ENCODE data around the gene RNF113B. TPM values are rescaled to one million over a fixed set of nuclear protein-coding genes. Genes with fewer than 3 reads are reported as not detected.
A peak's percentile ranks its signal among the peaks of the same experiment; 100 is the strongest.

Gene RNF113B
- total and polyA plus RNA-seq, 4 donors: not detected

DNA sequence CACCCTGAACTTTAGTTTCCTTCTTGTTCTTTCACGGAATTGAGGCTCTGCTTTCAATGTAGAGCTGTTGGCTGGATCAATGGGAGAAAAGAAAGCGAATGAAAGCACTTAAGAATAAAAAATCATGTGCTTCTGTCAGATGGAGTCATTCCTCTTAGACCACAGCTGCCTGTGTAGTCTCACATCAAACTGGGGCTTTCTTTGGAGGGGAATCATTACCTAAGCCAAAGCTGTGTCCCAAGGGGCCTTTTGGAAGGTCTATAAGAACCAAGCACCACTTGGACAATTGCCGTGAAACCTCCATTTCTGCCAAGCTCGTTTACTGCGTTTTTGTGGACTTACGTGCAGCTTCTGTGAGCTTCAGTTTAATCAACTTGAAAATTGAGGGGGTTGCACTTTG, 44.2 kb upstream of the RNF113B start:
- Histone ChIP-seq H3K27ac (ENCODE audit: low read depth in 1 of 2, low read length in 1 of 2) (no peak overlapping the region), H3K4me1 (ENCODE audit: control insufficient read depth in 5 of 5, insufficient read depth in 5 of 5, low read length in 5 of 5) (peaks cover 3 to 57% (median 24%) of the 10 kb centered on the region in 5 donors)
- TF ChIP-seq, protein P1, sequence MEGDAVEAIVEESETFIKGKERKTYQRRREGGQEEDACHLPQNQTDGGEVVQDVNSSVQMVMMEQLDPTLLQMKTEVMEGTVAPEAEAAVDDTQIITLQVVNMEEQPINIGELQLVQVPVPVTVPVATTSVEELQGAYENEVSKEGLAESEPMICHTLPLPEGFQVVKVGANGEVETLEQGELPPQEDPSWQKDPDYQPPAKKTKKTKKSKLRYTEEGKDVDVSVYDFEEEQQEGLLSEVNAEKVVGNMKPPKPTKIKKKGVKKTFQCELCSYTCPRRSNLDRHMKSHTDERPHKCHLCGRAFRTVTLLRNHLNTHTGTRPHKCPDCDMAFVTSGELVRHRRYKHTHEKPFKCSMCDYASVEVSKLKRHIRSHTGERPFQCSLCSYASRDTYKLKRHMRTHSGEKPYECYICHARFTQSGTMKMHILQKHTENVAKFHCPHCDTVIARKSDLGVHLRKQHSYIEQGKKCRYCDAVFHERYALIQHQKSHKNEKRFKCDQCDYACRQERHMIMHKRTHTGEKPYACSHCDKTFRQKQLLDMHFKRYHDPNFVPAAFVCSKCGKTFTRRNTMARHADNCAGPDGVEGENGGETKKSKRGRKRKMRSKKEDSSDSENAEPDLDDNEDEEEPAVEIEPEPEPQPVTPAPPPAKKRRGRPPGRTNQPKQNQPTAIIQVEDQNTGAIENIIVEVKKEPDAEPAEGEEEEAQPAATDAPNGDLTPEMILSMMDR (IDR thresholded peaks at IDR 0.05; ENCODE audit: control extremely low read depth, extremely low read depth): no peak

DNA sequence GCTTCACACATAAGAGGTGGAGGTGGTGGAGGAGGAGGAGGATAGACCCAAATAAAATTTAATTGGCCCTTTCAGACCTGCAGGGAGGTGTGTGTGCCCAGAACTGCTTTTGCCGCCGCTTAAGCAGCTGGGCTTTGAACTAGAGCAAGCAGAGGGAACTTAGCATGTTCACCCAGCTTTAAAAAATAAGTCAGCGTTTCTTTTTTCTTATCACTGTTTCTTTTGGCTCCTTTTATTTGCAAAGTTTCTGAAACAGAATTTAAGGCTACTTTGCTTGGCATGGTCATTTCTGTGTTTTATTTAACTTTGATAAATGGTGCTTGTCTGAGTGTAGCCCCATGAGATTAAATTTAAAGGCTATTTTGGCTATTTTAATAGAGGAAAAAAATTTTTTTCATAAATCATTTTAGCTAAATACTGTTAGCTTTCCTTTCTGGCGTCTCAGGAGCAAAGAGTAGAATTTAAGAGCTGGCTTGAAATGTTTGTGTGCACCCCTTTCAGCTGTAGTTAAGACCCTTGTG, 43.3 kb upstream of the RNF113B start:
- Histone ChIP-seq H3K36me3 (ENCODE audit: control insufficient read depth in 4 of 4, insufficient read depth in 4 of 4, low read length in 4 of 4) (no peaks in the 10 kb centered on the region), H3K27ac (ENCODE audit: low read depth in 1 of 2, low read length in 1 of 2) (no peak overlapping the region), H3K9me3 (ENCODE audit: control insufficient read depth in 4 of 4, insufficient read depth in 3 of 4, low read length in 3 of 4) (no peaks in the 10 kb centered on the region), H3K9ac (ENCODE audit: insufficient read depth in 1 of 2, low read length in 2 of 2) (peak overlapping the region in 1 of 2 donors; percentile 47), H3K27me3 (ENCODE audit: control insufficient read depth in 3 of 3, insufficient read depth in 3 of 3, low read length in 2 of 3) (no peaks in the 10 kb centered on the region), H3K4me1 (ENCODE audit: control insufficient read depth in 5 of 5, insufficient read depth in 5 of 5, low read length in 5 of 5) (peaks cover 3 to 65% (median 28%) of the 10 kb centered on the region in 5 donors), H3K4me3 (no peak overlapping the region)
- WGBS, 2 donors: 71 to 72% methylated on average over 4 of the region's 4 CpGs
- DNase-seq (peak; percentile 27 to 86 (median 82)), ATAC-seq (ENCODE audit: insufficient read depth, low FRiP score) (no peak)
- TF ChIP-seq, protein P1 (IDR thresholded peaks at IDR 0.05; ENCODE audit: control extremely low read depth, extremely low read depth): no peak

More for the DNA sequence above, 44.2 kb upstream of the RNF113B start:
- H3K4me3 ChIP-seq: no peak overlapping the region
- DNase-seq (no peak), ATAC-seq (ENCODE audit: insufficient read depth, low FRiP score) (no peak)
- WGBS, 2 donors: 85 to 87% methylated on average over 6 of the region's 6 CpGs
- peaks cover 0 to 2% (median 0%) of the 10 kb centered on the region in 4 donors for H3K9me3 ChIP-seq (ENCODE audit: control insufficient read depth in 4 of 4, insufficient read depth in 3 of 4, low read length in 3 of 4)
- no peaks in the 10 kb centered on the region for H3K36me3 ChIP-seq (ENCODE audit: control insufficient read depth in 4 of 4, insufficient read depth in 4 of 4, low read length in 4 of 4)
- no peaks in the 10 kb centered on the region for H3K27me3 ChIP-seq (ENCODE audit: control insufficient read depth in 3 of 3, insufficient read depth in 3 of 3, low read length in 2 of 3)
- no peak overlapping the region for H3K9ac ChIP-seq (ENCODE audit: insufficient read depth in 1 of 2, low read length in 2 of 2)

DNA sequence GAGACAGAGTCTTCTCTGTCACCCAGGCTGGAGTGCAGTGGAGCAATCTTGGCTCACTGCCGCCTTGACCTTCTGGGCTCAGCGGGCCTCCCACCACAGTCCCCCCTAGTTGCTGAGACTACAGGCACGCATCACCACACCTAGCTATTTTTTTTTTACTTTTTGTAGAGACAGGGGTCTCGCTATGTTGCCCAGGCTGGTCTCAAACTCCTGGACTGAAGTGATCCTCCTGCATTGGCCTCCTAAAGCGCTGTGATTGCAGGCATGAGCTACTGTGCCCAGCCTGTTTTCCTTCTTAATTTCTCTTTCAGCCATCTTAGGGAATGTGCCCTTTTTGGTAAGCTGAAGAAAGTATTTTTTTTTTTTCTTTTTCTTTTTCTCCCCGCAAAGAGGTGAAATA, 42.6 kb upstream of the RNF113B start:
- ATAC-seq (ENCODE audit: insufficient read depth, low FRiP score): no peak
- H3K27me3 ChIP-seq (ENCODE audit: control insufficient read depth in 3 of 3, insufficient read depth in 3 of 3, low read length in 2 of 3): no peaks in the 10 kb centered on the region
- TF ChIP-seq, protein P1 (IDR thresholded peaks at IDR 0.05; ENCODE audit: control extremely low read depth, extremely low read depth): no peak
- no peak overlapping the region for H3K27ac ChIP-seq (ENCODE audit: low read depth in 1 of 2, low read length in 1 of 2)
- no peak overlapping the region for H3K9ac ChIP-seq (ENCODE audit: insufficient read depth in 1 of 2, low read length in 2 of 2)
- H3K36me3 ChIP-seq (ENCODE audit: control insufficient read depth in 4 of 4, insufficient read depth in 4 of 4, low read length in 4 of 4): peaks cover 0 to 2% (median 0%) of the 10 kb centered on the region in 4 donors
- H3K4me1 ChIP-seq (ENCODE audit: control insufficient read depth in 5 of 5, insufficient read depth in 5 of 5, low read length in 5 of 5): peaks cover 3 to 65% (median 28%) of the 10 kb centered on the region in 5 donors
- 95 to 96% methylated on average over 6 of the region's 6 CpGs for WGBS, 2 donors
- no peak overlapping the region for H3K4me3 ChIP-seq
- H3K9me3 ChIP-seq (ENCODE audit: control insufficient read depth in 4 of 4, insufficient read depth in 3 of 4, low read length in 3 of 4): no peaks in the 10 kb centered on the region
- no peak for DNase-seq

DNA sequence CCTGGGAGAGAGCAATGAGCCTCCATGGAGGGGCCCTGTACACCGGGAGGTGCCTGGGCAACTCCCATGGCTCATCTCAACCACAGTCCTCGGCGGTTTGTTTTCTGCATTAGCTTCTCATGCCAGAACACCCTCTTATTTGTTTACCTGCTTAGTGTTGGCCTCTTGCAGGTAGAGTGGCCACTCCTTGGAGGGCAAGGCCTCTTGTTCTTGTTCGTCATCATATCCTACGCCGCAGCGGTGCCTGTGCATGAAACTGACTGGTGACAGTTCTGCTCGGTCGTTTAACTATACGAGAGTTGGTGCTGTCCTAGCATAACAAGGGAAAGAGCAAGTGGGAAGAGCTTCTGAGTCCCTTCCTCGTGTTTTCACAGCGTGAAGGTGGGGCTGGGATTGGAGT, 40.5 kb upstream of the RNF113B start:
- no peaks in the 10 kb centered on the region for H3K9me3 ChIP-seq (ENCODE audit: control insufficient read depth in 4 of 4, insufficient read depth in 3 of 4, low read length in 3 of 4)
- DNase-seq (no peak), ATAC-seq (ENCODE audit: insufficient read depth, low FRiP score) (no peak)
- no peaks in the 10 kb centered on the region for H3K27me3 ChIP-seq (ENCODE audit: control insufficient read depth in 3 of 3, insufficient read depth in 3 of 3, low read length in 2 of 3)
- TF ChIP-seq, protein P1 (IDR thresholded peaks at IDR 0.05; ENCODE audit: control extremely low read depth, extremely low read depth): no peak
- peak overlapping the region in 1 of 2 donors; percentile 32 for H3K9ac ChIP-seq (ENCODE audit: insufficient read depth in 1 of 2, low read length in 2 of 2)
- peak overlapping the region in 1 of 2 donors; percentile 62 for H3K27ac ChIP-seq (ENCODE audit: low read depth in 1 of 2, low read length in 1 of 2)
- H3K4me3 ChIP-seq: no peak overlapping the region
- 75 to 92% methylated on average over 12 of the region's 12 CpGs for WGBS, 2 donors
- H3K4me1 ChIP-seq (ENCODE audit: control insufficient read depth in 5 of 5, insufficient read depth in 5 of 5, low read length in 5 of 5): peaks cover 3 to 70% (median 30%) of the 10 kb centered on the region in 5 donors
- H3K36me3 ChIP-seq (ENCODE audit: control insufficient read depth in 4 of 4, insufficient read depth in 4 of 4, low read length in 4 of 4): peaks cover 0 to 4% (median 1%) of the 10 kb centered on the region in 4 donors
